Measurements from ENCODE around the gene NLGN1.

GRCh38 chr3:173553635-173554280 is 156.2 kb downstream of the NLGN1 start:
- TF ChIP-seq CTCF (IDR thresholded peaks at IDR 0.05) (peak in 4 of 5 experiments; percentile 42 to 70 (median 50)), POLR2A (IDR thresholded peaks at IDR 0.05) (no peak)
